HG03095 (cell line): ENCODE measurements around the gene SLCO3A1.

Source experiments
- ATAC-seq: cut with Tn5 transposase; IDR thresholded peaks from one replicate; pipeline ENCODE4 v1.9.1; 2021; ENCODE audit warnings: moderate library complexity; ENCODE audit not compliant: unreplicated experiment

The SLCO3A1 gene

GRCh38 chr15:91909111-91909510, 55.6 kb downstream of the SLCO3A1 start:
- ATAC-seq: no peak

DNA sequence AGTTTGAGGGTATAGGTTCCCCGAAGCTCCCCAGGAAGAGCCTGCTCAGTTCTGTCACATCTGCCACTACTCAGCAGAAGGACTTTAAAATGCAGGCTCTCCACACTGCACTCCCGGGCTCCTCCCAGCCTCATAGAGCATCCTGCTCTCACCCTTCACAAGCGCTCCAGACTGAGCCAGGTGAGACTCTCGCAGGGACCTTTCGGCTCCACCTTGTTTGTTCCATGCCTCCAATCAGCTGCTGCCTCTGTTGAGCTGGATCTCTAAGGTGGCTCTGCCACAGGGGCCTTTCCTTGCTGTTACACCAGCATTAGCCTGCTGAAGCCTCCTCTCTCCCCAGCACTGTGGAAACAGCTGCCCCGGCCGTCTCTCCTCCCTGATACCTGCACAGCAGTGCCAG, 56.1 kb downstream of the SLCO3A1 start:
- ATAC-seq: no peak

GRCh38 chr15:91911844-91912243, 58.3 kb downstream of the SLCO3A1 start:
- ATAC-seq: no peak

GRCh38 chr15:91912336-91912735, 58.8 kb downstream of the SLCO3A1 start:
- ATAC-seq: no peak

- no peak for ATAC-seq
Measured at GRCh38 chr15:91913560-91913959, 60.1 kb downstream of the SLCO3A1 start.

GRCh38 chr15:91915576-91915975, 62.1 kb downstream of the SLCO3A1 start:
- no peak for ATAC-seq

- no peak for ATAC-seq
Measured at GRCh38 chr15:91916051-91916450, 62.5 kb downstream of the SLCO3A1 start.

DNA sequence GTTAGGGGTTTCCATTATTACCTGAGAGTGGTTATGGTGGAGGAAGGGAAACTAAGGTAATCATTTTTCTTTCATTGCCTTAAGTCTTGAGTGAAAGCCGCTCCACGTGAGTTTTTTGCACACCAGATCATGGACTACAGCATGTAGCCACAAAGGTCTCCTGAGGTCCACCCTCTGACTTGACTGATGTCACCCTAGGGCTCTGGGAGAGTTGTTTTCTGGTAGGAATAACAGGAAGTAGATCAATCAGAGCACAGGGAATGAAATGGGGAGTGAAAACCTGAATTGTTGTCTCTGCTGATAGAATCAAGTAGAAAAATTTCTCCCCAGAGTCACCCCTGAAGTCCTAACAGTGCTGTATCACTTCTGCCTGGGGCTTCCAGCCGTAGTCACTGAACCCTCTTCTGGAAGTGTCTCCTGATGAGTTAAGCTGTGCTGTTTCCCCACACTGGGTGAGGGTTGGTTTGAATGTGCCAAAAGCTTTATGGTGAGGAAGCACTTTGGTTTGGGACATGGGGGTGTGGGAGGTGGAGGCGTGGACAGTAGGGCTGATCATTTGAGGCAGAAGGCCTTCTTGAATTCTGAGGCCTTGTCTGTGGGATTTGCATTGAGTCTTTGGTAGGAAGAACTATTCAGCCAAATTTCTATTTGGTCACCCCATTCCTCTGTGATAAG, 64.3 kb downstream of the SLCO3A1 start:
- no peak for ATAC-seq

- ATAC-seq: no peak
Measured at GRCh38 chr15:91919014-91919534, 65.6 kb downstream of the SLCO3A1 start.

DNA sequence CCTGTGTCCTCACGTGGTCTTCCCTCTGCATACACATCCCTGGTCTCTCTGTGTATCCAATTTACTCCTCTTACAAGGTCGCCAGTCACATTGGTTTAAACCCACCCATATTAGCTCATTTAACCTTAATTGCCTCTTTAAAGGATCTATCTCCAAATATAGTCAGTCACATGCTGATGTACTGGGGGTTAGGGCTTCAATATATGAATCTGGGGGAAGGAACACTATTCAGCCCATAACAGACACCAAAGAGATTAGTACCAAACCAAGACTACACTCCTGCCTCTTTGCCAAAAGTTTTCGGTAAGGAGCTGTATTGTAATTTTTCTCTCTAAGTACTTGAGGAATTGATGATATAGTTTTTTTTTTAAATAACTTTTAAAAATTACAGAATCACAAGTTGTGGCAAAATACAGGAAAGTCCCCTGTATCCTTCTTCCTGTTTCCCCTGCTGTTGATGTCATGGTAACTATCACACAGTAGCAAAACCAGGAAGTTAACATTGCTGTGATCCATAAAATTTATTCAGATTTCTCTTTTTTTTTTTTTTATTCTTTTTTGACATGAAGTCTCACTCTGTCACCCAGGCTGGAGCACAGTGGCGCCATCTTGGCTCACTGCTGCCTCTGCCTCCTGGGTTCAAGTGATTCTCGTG, 67.8 kb downstream of the SLCO3A1 start:
- no peak for ATAC-seq

DNA sequence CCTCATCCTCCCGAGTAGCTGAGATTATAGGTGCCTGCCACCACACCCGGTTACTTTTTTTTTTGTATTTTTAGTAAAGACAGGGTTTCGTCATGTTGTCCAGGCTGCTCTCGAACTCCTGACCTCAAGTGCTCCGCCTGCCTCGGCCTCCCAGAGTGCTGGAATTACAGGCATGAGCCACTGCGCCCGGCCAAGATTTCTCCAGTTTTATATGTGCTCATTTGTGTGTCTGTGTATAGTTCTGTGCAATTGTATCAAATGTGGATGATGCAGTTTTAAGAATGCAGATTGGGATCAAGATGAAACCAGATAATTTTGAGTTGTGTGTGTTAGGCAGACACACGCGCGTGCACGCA, 68.3 kb downstream of the SLCO3A1 start:
- ATAC-seq: no peak

DNA sequence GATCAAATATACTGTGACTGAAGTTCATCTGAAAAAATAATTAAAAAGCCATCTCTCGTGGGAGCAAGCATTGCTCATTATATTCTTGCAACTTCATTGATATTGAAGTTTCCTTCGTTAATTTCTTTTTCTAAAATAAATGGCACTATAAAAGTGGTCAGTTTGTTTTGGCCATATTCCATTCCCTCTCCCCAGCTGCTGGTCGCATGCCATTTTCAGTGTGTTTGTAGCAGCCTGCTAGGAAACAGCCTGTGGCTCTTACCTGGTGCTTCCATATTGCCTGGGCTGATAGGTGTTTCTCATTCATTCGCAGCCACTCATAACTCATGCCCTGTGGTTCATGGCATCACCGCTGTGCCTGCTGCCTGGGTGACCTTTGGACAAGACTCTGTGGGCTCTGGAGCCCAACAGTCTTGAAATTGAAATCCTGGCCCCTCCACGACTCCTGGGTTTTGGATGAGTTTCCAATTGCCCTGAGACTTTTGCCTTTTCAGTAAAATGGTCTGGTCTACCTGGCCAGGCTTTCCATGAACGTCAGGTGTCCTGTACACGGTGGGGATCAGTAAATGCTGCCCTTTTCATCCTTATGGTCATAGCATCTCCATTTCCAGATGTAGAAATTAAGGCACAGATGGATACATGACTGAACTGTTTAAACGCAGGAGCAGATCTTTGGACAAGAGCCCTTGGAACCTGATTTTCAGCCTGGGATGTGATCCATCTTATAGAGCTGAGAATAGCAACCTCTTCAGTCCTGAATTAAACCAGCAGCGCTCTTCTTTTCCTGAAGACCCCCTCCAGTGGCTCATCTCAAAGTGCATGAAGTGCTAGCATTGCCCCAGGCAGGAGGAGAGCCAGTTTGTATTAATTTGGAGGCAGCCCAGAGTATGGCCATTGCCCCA, 69.4 kb downstream of the SLCO3A1 start:
- ATAC-seq: no peak

- ATAC-seq: no peak
Measured at GRCh38 chr15:91924183-91924582, 70.7 kb downstream of the SLCO3A1 start.

GRCh38 chr15:91924837-91925495, 71.5 kb downstream of the SLCO3A1 start:
- no peak for ATAC-seq

- no peak for ATAC-seq
Measured at GRCh38 chr15:91925794-91926193, 72.3 kb downstream of the SLCO3A1 start.

DNA sequence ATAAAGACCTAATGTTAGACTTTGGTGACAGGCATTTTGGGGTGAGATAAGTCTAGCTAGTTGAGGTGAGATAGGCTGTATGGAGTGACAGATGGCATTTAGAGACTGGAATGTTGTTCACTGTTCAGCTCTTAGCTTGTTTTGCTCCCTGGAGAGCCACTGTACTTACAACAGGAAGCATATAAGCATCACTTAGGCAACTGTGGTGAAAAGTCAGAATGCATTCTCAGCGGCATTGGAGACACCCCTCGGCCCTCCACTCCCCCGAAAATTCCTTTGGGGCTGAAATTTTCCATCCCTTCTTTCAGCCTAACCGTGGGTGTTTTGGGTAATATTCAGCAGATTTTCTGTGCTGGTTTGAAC, 73.4 kb downstream of the SLCO3A1 start:
- no peak for ATAC-seq

- no peak for ATAC-seq
Measured at GRCh38 chr15:91927585-91927984, 74.1 kb downstream of the SLCO3A1 start.

GRCh38 chr15:91928675-91929074, 75.2 kb downstream of the SLCO3A1 start:
- ATAC-seq: no peak

- ATAC-seq: no peak
Measured at GRCh38 chr15:91929509-91929908, 76.0 kb downstream of the SLCO3A1 start.

DNA sequence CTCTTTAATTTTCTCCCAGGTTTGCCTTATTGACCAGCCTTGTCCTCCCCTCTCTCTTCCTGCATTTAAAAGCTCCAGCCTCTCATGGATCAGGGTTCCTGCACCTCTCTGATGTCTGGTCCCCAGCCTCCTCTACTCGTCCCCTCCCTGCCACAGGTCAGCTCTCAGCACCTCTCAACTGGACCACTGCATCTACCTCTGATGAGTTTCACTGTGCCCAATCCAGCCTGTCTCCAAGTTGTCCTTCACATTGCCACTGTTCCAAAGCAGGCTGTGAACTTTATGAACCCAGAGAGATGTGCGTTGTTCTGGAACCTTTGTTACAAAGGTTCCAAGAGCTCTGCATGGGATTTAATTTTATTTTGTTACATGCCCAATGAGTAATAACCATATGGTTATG, 76.6 kb downstream of the SLCO3A1 start:
- ATAC-seq: no peak

DNA sequence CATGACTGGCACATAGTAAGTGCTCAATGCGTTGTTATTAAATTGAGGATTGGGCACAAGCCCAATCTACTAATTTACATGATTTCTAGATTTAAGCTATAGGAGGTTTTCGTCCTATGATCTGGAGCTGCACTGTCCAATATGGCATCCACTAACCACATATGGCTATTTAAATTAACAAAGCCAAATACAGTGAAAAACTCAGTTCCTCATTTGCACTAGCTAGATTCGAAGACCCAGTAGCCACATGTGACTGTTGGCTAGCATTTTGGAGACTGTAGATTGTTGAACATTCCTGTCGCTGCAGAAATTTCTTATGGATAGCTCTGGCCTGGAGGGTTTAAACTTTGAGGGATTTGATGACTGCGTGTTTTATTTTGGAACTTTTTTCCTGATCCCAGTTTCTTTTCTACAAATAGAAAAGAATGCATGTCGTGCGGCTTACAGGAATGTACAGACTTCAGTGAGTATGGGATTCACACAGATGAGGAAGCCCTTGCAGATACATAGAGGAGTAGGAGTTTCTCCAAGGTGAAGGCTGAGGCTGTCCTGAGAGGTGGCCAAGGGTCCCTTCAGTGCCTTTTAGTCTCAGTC, 82.8 kb downstream of the SLCO3A1 start:
- no peak for ATAC-seq
